HG02642 (cell line): ENCODE measurements around the gene MDFI.

Experiments used
- ATAC-seq: cut with Tn5 transposase; IDR thresholded peaks from one replicate; pipeline ENCODE4 v1.9.1; 2021; ENCODE audit warnings: mild to moderate bottlenecking; ENCODE audit not compliant: unreplicated experiment, poor library complexity

MDFI gene

DNA sequence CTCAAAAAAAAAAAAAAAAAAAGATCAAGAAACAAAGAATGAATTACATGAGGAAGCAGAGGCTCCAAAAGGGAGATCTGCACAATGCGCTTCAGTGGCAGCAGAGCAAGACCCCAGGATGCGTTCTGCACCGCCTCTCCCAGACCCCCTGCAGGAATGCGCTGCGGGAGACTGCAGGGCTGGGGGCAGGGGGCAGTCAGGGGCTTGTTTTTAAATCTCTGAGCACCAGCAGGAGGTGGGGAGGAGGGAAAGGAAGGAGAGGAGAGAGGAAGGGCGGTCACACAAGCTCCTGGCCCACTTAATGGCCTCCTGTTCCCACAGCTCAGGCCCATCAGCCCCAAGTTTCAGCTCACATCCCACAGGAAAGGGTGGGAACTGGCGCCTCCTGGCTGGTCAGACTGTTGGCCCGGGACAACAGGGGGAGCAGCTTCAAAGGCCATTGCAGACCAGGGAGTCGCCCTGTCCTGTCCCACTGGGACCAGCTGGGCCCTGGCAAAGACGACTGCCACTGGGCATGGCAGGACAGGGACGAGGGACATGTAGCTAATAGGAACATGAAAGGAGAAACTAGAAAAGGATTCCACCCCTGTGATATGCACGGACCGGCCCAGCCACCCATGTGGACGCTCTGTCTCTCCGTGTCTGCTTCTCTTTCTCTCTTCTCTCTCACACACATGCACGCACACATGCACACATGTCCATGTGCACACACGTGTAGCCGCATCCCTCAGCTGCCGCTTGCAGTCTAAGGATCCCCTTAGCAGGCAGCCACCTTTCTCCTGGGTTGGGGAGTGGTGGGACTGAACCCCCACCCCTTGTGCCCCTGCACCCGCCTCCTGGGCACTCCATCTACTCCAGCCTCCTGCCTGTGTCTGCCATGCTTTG lies 62.4 kb downstream of the MDFI start:
- ATAC-seq = no peak

DNA sequence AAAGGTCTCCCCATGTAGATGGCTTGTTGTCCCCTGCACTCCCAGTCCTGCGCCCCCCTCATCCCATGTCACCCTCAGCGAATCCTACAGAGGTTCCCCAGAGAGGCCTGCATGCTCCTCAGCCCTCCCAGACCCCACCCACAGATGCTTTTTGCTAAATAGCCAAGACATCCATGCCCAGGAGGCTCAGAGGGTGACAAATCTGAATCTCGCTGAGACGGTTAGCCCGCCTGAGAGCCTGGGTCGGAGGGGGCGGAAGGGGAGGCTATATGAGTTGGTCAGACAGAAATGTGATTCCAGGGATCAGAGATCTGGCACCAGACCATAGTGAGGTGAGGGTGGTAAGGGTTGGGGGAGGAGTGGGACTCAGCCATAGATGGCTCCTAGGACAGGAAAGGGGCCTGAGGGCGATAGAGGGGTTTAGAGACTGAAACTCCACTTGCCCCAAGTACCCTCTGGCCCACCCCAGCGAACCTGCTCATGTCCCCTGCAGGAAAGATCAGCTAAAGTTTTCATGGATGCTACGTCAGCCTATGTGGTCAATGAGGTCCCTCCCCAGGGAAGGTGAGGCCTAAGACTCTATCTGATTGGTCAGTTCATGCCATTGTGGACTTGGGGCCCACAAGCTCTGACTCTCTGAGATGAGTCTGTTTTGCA lies 63.9 kb downstream of the MDFI start:
- ATAC-seq = no peak

- ATAC-seq = no peak
Observed at GRCh38 chr6:41702771-41703494, 64.7 kb downstream of the MDFI start.
